ENCODE measurements around the gene REC8. TPM values are rescaled to one million over a fixed set of nuclear protein-coding genes. Genes with fewer than 3 reads are reported as not detected.
A peak's percentile ranks its signal among the peaks of the same experiment; 100 is the strongest.

REC8 gene
- total RNA-seq, 2 experiments from 2014 or later = 54.5 to 58.6 TPM

- no peak overlapping the region for H3K4me3 Mint-ChIP-seq
- H3K9me3 Mint-ChIP-seq (ENCODE audit: insufficient read depth) = no peaks in the 10 kb centered on the region
- ATAC-seq = no peak
- no peak for DNase-seq
- ChIA-PET POLR2A (interaction anchor here (0.7 to 5.1 kb wide), 5 partner anchors 9 to 28 kb away, joined by 5 to 37 read pairs (median 5); partner anchors contain the start of gene IRF9), CTCF (interaction anchor here (0.8 kb wide), 1 partner anchor 10 kb away, joined by 3 read pairs; the partner anchor contains the start of gene IPO4)
- H3K4me1 Mint-ChIP-seq (ENCODE audit: low read depth) = peaks cover 8% of the 10 kb centered on the region
- no peaks in the 10 kb centered on the region for H3K27me3 Mint-ChIP-seq (ENCODE audit: low read depth)
- peaks cover 59% of the 10 kb centered on the region for H3K36me3 Mint-ChIP-seq (ENCODE audit: low read depth)
- H3K27ac Mint-ChIP-seq = no peak overlapping the region
Observed at GRCh38 chr14:24178399-24179178, 6.7 kb downstream of the REC8 start.

DNA sequence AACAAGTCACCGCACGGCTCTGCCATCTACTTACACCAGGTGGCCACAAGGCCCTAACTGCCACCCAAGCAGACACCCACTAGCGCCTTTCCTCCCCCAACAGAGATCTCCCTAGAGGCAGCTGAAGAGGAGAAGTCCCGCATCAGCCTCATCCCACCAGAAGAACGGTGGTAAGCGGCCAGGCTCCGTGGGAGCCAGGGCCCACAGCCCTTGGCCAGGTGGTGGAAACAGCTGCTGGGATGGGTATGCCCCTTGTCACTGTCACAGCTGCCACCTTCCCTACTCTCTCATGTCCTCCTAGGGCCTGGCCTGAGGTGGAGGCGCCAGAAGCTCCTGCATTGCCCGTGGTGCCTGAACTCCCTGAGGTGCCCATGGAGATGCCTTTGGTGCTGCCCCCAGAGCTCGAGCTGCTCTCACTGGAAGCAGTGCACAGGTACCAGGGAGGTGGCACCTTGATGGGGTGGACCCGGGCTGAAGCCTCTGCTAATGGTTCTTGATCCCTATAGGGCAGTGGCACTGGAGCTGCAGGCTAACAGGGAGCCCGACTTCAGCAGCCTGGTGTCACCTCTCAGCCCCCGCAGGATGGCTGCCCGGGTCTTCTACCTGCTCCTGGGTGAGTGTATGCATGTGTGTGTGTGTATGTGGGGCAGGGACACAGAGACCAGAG, 7.5 kb downstream of the REC8 start:
- peaks cover 55% of the 10 kb centered on the region for H3K36me3 Mint-ChIP-seq (ENCODE audit: low read depth)
- no peak for ATAC-seq
- ChIA-PET CTCF (interaction anchor here (0.8 kb wide), 1 partner anchor 9 kb away, joined by 3 read pairs; the partner anchor contains the start of gene IPO4), POLR2A (interaction anchor here (0.7 to 5.1 kb wide), 9 partner anchors 9 to 27 kb away, joined by 3 to 37 read pairs (median 5); partner anchors contain the start of genes IPO4, IRF9 and TM9SF1)
- H3K9me3 Mint-ChIP-seq (ENCODE audit: insufficient read depth) = no peaks in the 10 kb centered on the region
- peaks cover 8% of the 10 kb centered on the region for H3K4me1 Mint-ChIP-seq (ENCODE audit: low read depth)
- no peaks in the 10 kb centered on the region for H3K27me3 Mint-ChIP-seq (ENCODE audit: low read depth)
- no peak overlapping the region for H3K4me3 Mint-ChIP-seq
- H3K27ac Mint-ChIP-seq = peak overlapping the region; percentile 56
- no peak for DNase-seq

- CTCF ChIA-PET = interaction anchor here (1.0 to 1.5 kb wide), 2 partner anchors 19 to 39 kb away, joined by 3 to 4 read pairs; partner anchors contain the start of genes EMC9 and IRF9
- POLR2A ChIA-PET = interaction anchor here (0.7 to 5.1 kb wide), 8 partner anchors 9 to 19 kb away, joined by 3 to 37 read pairs (median 4); partner anchors contain the start of genes IPO4, IRF9 and TM9SF1
- Mint-ChIP-seq H3K9me3 (ENCODE audit: insufficient read depth) (no peaks in the 10 kb centered on the region), H3K4me1 (ENCODE audit: low read depth) (peaks cover under 1% of the 10 kb centered on the region), H3K27ac (no peak overlapping the region), H3K36me3 (ENCODE audit: low read depth) (peaks cover 52% of the 10 kb centered on the region), H3K4me3 (no peak overlapping the region), H3K27me3 (ENCODE audit: low read depth) (no peaks in the 10 kb centered on the region)
- no peak for ATAC-seq
- no peak for DNase-seq
Observed at GRCh38 chr14:24179961-24180796, 8.3 kb downstream of the REC8 start.

DNA sequence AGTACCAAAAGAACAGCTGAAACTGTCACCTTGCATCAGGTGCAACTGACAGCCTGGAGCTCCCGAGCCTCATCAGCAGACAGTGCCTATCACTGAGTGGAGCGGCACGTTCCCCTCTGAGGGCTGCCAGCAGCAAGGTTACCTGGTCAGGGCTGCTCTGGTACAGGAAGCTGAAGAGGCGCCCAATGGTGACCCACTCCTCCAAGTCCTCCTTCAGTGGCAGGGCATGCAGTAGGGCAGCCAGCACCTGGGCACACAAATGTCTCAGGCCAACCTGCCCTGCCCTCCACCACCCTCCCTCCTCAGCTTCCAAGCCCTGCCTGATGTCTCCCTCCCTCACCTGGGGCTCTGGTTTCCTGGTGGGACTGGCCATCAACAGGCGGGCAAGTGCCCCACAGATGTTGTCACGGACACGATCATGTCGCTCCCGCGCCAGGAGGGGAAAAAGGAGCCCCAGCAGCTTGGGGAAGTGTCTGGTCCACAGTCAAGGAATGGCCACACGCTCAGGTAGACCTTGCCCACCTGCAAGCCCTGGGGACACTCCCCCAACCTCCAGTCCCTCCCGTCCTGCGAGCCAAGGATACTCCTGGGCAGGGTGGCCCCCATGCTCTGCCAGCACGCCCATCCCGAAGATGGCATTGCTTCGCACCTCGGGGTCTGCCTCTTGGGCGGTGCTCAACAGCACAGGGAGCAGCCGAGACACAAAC, 9.6 kb downstream of the REC8 start:
- H3K36me3 Mint-ChIP-seq (ENCODE audit: low read depth) = peaks cover 50% of the 10 kb centered on the region
- H3K4me3 Mint-ChIP-seq = no peak overlapping the region
- ChIA-PET POLR2A (interaction anchor here (1.3 to 5.1 kb wide), 5 partner anchors 8 to 20 kb away, joined by 4 to 37 read pairs (median 12); partner anchors contain the start of genes IRF9 and TM9SF1), CTCF (interaction anchor here (1.0 to 1.5 kb wide), 2 partner anchors 21 to 40 kb away, joined by 3 to 4 read pairs; partner anchors contain the start of genes EMC9 and IRF9)
- DNase-seq = no peak
- no peak for ATAC-seq
- no peaks in the 10 kb centered on the region for H3K9me3 Mint-ChIP-seq (ENCODE audit: insufficient read depth)
- H3K27ac Mint-ChIP-seq = peak overlapping the region; percentile 50
- peaks cover 2% of the 10 kb centered on the region for H3K4me1 Mint-ChIP-seq (ENCODE audit: low read depth)
- no peaks in the 10 kb centered on the region for H3K27me3 Mint-ChIP-seq (ENCODE audit: low read depth)

GRCh38 chr14:24182110-24182882, 10.4 kb downstream of the REC8 start:
- peak overlapping the region; percentile 50 for H3K27ac Mint-ChIP-seq
- CTCF ChIA-PET = no interaction called here
- POLR2A ChIA-PET = interaction anchor here (0.6 to 2.6 kb wide), 6 partner anchors 9 to 31 kb away, joined by 3 to 15 read pairs (median 4); partner anchors contain the start of genes CHMP4A, IRF9 and REC8
- DNase-seq (no peak), ATAC-seq (no peak)
- peaks cover 7% of the 10 kb centered on the region for H3K4me1 Mint-ChIP-seq (ENCODE audit: low read depth)
- H3K27me3 Mint-ChIP-seq (ENCODE audit: low read depth) = no peaks in the 10 kb centered on the region
- H3K36me3 Mint-ChIP-seq (ENCODE audit: low read depth) = peaks cover 50% of the 10 kb centered on the region
- H3K9me3 Mint-ChIP-seq (ENCODE audit: insufficient read depth) = no peaks in the 10 kb centered on the region
- H3K4me3 Mint-ChIP-seq = no peak overlapping the region

- H3K36me3 Mint-ChIP-seq (ENCODE audit: low read depth) = peaks cover 50% of the 10 kb centered on the region
- DNase-seq (no peak), ATAC-seq (no peak)
- H3K4me1 Mint-ChIP-seq (ENCODE audit: low read depth) = peaks cover 13% of the 10 kb centered on the region
- no peak overlapping the region for H3K4me3 Mint-ChIP-seq
- POLR2A ChIA-PET = interaction anchor here (1.2 to 2.6 kb wide), 4 partner anchors 10 to 21 kb away, joined by 4 to 15 read pairs (median 4); partner anchors contain the start of genes IRF9 and REC8
- CTCF ChIA-PET = no interaction called here
- no peaks in the 10 kb centered on the region for H3K27me3 Mint-ChIP-seq (ENCODE audit: low read depth)
- no peak overlapping the region for H3K27ac Mint-ChIP-seq
- H3K9me3 Mint-ChIP-seq (ENCODE audit: insufficient read depth) = no peaks in the 10 kb centered on the region
Observed at GRCh38 chr14:24183014-24183481, 11.2 kb downstream of the REC8 start.

DNA sequence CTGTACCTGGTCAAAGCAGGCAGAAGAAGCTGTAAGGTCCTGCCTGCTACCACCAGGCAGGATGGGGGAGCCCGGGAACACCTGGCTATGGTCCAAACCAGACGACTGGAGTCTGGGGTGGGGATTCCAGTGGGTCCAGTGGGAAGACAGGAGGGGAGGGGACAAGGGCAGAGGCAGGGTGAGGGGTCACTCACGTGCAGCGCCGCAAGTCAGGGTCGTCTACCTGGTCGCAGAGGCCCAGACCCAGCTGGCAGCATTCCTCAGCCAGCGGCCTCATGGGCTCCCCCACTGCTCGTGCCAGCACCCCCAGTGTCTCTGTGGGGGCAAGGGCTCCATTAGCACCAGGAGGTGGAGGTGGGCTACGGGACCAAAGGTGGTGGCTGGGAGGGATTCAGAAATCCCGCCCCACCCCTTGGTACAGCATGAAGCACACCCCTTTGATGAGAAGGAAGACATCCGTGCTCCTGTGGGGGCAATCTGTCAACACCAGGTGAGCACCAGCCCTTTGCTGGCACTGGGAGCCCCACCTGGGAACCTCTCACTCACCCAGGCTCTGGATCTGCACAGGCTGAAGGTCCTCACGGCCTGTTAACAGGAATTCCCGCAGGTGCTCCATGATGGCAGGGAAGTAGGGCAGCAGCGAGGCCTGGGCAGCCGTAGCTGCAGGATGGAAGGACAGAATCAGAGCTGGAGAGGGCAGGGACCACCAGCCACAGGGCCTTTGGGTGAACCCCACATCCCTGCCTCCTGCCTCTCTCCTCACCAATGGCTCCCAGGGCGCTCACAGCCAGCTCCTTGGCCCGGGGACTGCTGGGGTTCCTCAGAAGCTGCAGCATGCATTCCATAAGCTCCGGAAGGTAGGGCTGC, 12.5 kb downstream of the REC8 start:
- Mint-ChIP-seq H3K4me3 (no peak overlapping the region), H3K36me3 (ENCODE audit: low read depth) (peaks cover 40% of the 10 kb centered on the region), H3K27me3 (ENCODE audit: low read depth) (no peaks in the 10 kb centered on the region), H3K4me1 (ENCODE audit: low read depth) (peaks cover 24% of the 10 kb centered on the region), H3K9me3 (ENCODE audit: insufficient read depth) (no peaks in the 10 kb centered on the region), H3K27ac (no peak overlapping the region)
- ATAC-seq (no peak), DNase-seq (no peak)
- POLR2A ChIA-PET = interaction anchor here (2.6 to 4.9 kb wide), 3 partner anchors 11 to 23 kb away, joined by 14 to 85 read pairs (median 15); partner anchors contain the start of genes IRF9 and TM9SF1
- CTCF ChIA-PET = no interaction called here

DNA sequence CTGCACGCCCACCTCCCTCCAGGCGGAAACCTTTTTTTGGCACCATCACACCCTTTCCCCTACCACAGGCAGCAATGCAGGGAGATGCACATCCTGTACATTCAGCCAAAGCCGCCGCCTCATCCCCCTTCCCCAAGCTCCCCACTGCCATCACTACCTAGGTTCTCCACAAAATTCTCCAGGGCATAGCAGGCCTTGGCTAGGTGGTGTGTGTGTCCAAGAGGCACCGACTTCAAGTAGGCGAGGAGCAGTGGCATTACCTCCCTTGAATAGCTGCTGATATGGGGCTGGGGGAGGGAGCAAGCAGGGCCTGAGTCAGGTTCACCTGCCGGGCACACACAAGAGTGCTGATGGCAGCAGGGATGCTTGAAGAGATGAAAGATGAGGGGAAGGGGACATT, 13.1 kb downstream of the REC8 start:
- no peak overlapping the region for H3K4me3 Mint-ChIP-seq
- no peak for ATAC-seq
- H3K27ac Mint-ChIP-seq = peak overlapping the region; percentile 15
- H3K36me3 Mint-ChIP-seq (ENCODE audit: low read depth) = peaks cover 38% of the 10 kb centered on the region
- POLR2A ChIA-PET = interaction anchor here (3.4 to 4.9 kb wide), 3 partner anchors 10 to 22 kb away, joined by 14 to 85 read pairs (median 25); partner anchors contain the start of genes IRF9, REC8 and TM9SF1
- no peak for DNase-seq
- no peaks in the 10 kb centered on the region for H3K27me3 Mint-ChIP-seq (ENCODE audit: low read depth)
- CTCF ChIA-PET = interaction anchor here (0.7 to 2.8 kb wide), 2 partner anchors 23 to 24 kb away, joined by 3 to 9 read pairs; partner anchors contain the start of gene IRF9
- no peaks in the 10 kb centered on the region for H3K9me3 Mint-ChIP-seq (ENCODE audit: insufficient read depth)
- H3K4me1 Mint-ChIP-seq (ENCODE audit: low read depth) = peaks cover 28% of the 10 kb centered on the region

GRCh38 chr14:24185741-24186140, 13.9 kb downstream of the REC8 start:
- Mint-ChIP-seq H3K27me3 (ENCODE audit: low read depth) (no peaks in the 10 kb centered on the region), H3K4me3 (no peak overlapping the region), H3K4me1 (ENCODE audit: low read depth) (peaks cover 33% of the 10 kb centered on the region), H3K36me3 (ENCODE audit: low read depth) (peaks cover 39% of the 10 kb centered on the region), H3K9me3 (ENCODE audit: insufficient read depth) (no peaks in the 10 kb centered on the region), H3K27ac (no peak overlapping the region)
- CTCF ChIA-PET = interaction anchor here (0.7 to 2.8 kb wide), 2 partner anchors 23 to 25 kb away, joined by 3 to 9 read pairs; partner anchors contain the start of gene IRF9
- no peak for ATAC-seq
- DNase-seq = no peak
- POLR2A ChIA-PET = interaction anchor here (0.6 to 4.9 kb wide), 4 partner anchors 10 to 23 kb away, joined by 3 to 85 read pairs (median 20); partner anchors contain the start of genes IRF9, REC8 and TM9SF1
